ENCODE results near the gene DNAH17.

DNA sequence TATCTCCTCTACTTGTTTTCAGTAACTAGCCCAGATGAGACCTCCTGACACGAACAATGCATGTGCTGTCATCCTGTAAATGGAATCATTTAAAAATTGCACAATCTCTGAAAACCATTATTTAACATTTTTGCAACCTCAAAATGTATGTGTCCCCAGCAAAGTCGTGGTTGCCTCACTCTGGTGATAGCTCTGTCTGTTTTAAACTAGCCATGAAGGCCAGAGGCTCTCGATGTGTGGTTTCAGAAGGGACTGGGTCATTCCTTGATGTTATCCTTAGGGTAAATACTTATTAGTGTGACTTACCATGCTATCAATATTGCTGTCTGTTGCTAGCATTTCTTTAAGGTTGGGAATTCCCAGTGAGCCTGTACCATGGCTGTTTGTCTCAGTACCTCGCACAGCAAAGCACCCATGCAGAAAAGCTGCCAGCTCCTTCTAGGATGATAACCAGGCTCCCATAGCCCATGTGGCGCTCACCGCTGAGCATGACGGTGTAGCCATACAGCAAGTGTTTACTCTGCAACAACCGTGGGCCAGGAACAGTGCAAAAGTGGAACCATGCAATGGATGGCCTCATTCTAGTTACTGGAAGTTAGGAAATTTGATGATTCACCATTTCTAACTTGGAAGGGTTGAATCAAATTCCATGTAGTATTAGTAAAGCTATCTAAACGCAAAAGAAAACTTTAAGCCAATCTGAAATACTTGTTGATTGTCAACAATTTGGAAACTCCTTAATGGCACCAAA, 201.6 kb downstream of the DNAH17 start:
- TF ChIP-seq EZH2phosphoT487 (IDR thresholded peaks at IDR 0.05; ENCODE audit: insufficient read depth, low read depth) (no peak), EZH2 (IDR thresholded peaks at IDR 0.05; ENCODE audit: insufficient read depth, poor library complexity, severe bottlenecking) (no peak)
